Suprapubic skin (tissue), 4 donors: Measurements from ENCODE around the gene SMG6. TPM values are rescaled to one million over a fixed set of nuclear protein-coding genes. Genes with fewer than 3 reads are reported as not detected.

Source experiments
- DNase-seq, 2 donors: peaks; one replicate each; pipeline ENCODE4 v3.0.0-alpha.2; 2019; ENCODE audit warnings: low spot score in 2 of 2
- H3K27ac ChIP-seq: fragments of 200-600 bp; sonication (generic); one replicate; pipeline ENCODE4 v1.5.1; 2019
- H3K27me3 ChIP-seq: fragments of 200-600 bp; sonication (generic); one replicate; pipeline ENCODE4 v1.5.1; 2019
- H3K36me3 ChIP-seq: fragments of 200-600 bp; sonication (generic); one replicate; pipeline ENCODE4 v1.5.1; 2019
- H3K4me1 ChIP-seq: fragments of 200-600 bp; sonication (generic); one replicate; pipeline ENCODE4 v1.5.1; 2019
- H3K4me3 ChIP-seq: fragments of 200-600 bp; sonication (generic); one replicate; pipeline ENCODE4 v1.5.1; 2019; ENCODE audit warnings: mild to moderate bottlenecking
- H3K9me3 ChIP-seq: fragments of 200-600 bp; sonication (generic); one replicate; pipeline ENCODE4 v1.5.1; 2019
- CTCF ChIP-seq, 2 donors: fragments of 200-600 bp in 1 of 2; fragments of 450-650 bp in 1 of 2; sonication (generic) in 1 of 2; IDR thresholded peaks; one replicate each; pipeline ENCODE4 v1.5.1; 2016 to 2019; ENCODE audit warnings: antibody characterized with exemption in 2 of 2, mild to moderate bottlenecking in 1 of 2, moderate library complexity in 1 of 2
- EP300 ChIP-seq: sonication (generic); formaldehyde crosslinking; IDR thresholded peaks from one replicate; pipeline ENCODE4 v1.6.1; 2017; ENCODE audit warnings: antibody characterized with exemption
- POLR2A ChIP-seq, 2 donors: fragments of 450-650 bp; IDR thresholded peaks; one replicate each; pipeline ENCODE4 v1.6.1; 2017; ENCODE audit warnings: antibody characterized with exemption in 2 of 2, mild to moderate bottlenecking in 2 of 2, moderate library complexity in 2 of 2
- POLR2AphosphoS5 ChIP-seq, 3 donors: sonication (generic); formaldehyde crosslinking; IDR thresholded peaks; one replicate each; pipeline ENCODE4 v1.6.1; 2017; ENCODE audit warnings: antibody characterized with exemption in 3 of 3
- WGBS: methylation state at CpG from one replicate; pipeline ENCODE4 v1.1.5; 2018; 5-methylcytosine and 5-hydroxymethylcytosine counted together
- total RNA-seq, 4 donors: library from RNA; depleted of rRNA; stranded (reverse); fragments of >200 nt; gene quantifications; one replicate each; pipeline ENCODE4 v1.1.0, GENCODE V29; 2016

Gene SMG6
- total RNA-seq, 4 donors from 2014 or later: 29.6 to 58.6 (median 45.5) TPM

DNA sequence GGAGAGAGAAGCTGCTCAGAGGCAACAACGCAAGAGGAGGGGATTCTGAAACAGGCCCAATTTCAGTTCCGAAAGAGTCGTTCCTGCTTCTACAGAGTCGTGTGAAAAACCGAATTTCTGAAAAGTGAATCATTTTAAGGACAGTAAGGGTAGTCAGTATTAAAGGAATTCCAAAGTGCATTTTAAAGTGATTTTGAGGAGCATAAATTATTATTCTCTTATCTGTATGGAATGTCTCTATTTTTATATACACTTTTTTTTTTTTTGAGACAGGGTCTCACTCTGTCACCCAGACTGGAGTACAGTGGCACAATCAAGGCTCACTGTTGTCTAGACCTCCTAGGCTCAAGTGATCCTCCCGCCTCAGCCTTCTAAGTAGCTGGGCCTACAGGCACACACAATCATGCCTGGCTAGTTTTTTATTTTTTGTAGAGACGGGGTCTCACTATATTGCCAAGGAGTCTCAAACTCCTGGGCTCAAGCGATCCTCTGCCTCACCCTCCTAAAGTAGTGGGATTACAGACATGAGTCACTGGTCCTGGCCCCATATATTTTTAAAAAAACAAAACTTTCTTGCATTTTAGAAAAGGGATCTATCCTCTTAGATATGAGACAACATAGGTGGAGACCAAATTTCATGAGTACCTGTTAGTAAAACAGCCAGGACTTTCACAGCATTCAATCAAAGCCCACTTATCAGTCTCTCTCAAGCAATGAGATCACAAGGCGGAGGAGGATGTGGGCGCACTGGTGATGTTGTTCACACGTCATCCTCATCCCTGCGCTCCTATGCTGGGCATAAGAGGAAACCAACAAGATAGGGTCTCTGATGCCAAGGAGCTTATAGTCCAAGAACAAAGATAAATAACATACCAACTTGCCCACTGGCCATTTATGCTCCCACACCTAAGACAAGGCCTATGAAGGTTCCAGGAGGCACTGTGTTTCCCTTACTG is 53.2 kb downstream of the SMG6 start:
- no peak overlapping the region for H3K4me3 ChIP-seq
- no peak overlapping the region for H3K27ac ChIP-seq
- no peaks in the 10 kb centered on the region for H3K27me3 ChIP-seq
- peak in 1 of 2 donors; percentile 49 for DNase-seq
- no peaks in the 10 kb centered on the region for H3K4me1 ChIP-seq
- TF ChIP-seq CTCF (IDR thresholded peaks at IDR 0.05): no peak
- peaks cover 13% of the 10 kb centered on the region for H3K36me3 ChIP-seq
- 94% methylated on average over 12 of the region's 12 CpGs for WGBS
- no peaks in the 10 kb centered on the region for H3K9me3 ChIP-seq

GRCh38 chr17:2247005-2247404 is 56.6 kb downstream of the SMG6 start:
- WGBS: 92% methylated on average over 4 of the region's 4 CpGs
- Histone ChIP-seq H3K4me3 (no peak overlapping the region), H3K9me3 (no peaks in the 10 kb centered on the region), H3K27me3 (no peaks in the 10 kb centered on the region), H3K4me1 (peaks cover 17% of the 10 kb centered on the region), H3K36me3 (peaks cover 26% of the 10 kb centered on the region), H3K27ac (no peak overlapping the region)
- no peak for DNase-seq
- TF ChIP-seq POLR2A (IDR thresholded peaks at IDR 0.05) (no peak), CTCF (IDR thresholded peaks at IDR 0.05) (no peak), POLR2AphosphoS5 (IDR thresholded peaks at IDR 0.05) (no peak), EP300 (no peak)

GRCh38 chr17:2244545-2245525 is 58.8 kb downstream of the SMG6 start:
- Histone ChIP-seq H3K4me3 (no peak overlapping the region), H3K4me1 (peaks cover 28% of the 10 kb centered on the region), H3K27me3 (no peaks in the 10 kb centered on the region), H3K27ac (peak overlapping the region; percentile 79), H3K36me3 (peaks cover 20% of the 10 kb centered on the region), H3K9me3 (no peaks in the 10 kb centered on the region)
- DNase-seq: peak; percentile 95 to 96
- 18% methylated on average over 7 of the region's 7 CpGs for WGBS
- TF ChIP-seq POLR2AphosphoS5 (IDR thresholded peaks at IDR 0.05) (peak in 2 of 3 donors; percentile 69 to 89), POLR2A (IDR thresholded peaks at IDR 0.05) (no peak), CTCF (IDR thresholded peaks at IDR 0.05) (peak; percentile 95 to 98), EP300 (no peak)

- no peak for DNase-seq
- Histone ChIP-seq H3K36me3 (peaks cover 13% of the 10 kb centered on the region), H3K27ac (peak overlapping the region; percentile 79)
Observed at GRCh38 chr17:2243953-2244352, 59.6 kb downstream of the SMG6 start.

More at GRCh38 chr17:2243953-2244352, 59.6 kb downstream of the SMG6 start:
- TF ChIP-seq POLR2AphosphoS5 (IDR thresholded peaks at IDR 0.05): no peak
- TF ChIP-seq CTCF (IDR thresholded peaks at IDR 0.05): no peak
- no peak for TF ChIP-seq POLR2A (IDR thresholded peaks at IDR 0.05)
- no peak for TF ChIP-seq EP300
- H3K4me1 ChIP-seq: peaks cover 36% of the 10 kb centered on the region
- no peaks in the 10 kb centered on the region for H3K9me3 ChIP-seq
- WGBS: 87% methylated on average over 5 of the region's 5 CpGs
- H3K4me3 ChIP-seq: no peak overlapping the region
- no peaks in the 10 kb centered on the region for H3K27me3 ChIP-seq
